Colonic mucosa (tissue), 4 donors: ENCODE data around the gene SAE1. TPM values are rescaled to one million over a fixed set of nuclear protein-coding genes. Genes with fewer than 3 reads are reported as not detected.
A peak's percentile ranks its signal among the peaks of the same experiment; 100 is the strongest.

ENCODE experiments used
- DNase-seq: peaks from one replicate; pipeline ENCODE4 v3.0.0-alpha.2; 2020
- H3K27ac ChIP-seq: fragments of 200-600 bp; one replicate; pipeline ENCODE4 v1.8.0; 2021
- H3K27me3 ChIP-seq: fragments of 200-600 bp; one replicate; pipeline ENCODE4 v1.8.0; 2021
- H3K36me3 ChIP-seq: fragments of 200-600 bp; one replicate; pipeline ENCODE4 v1.8.0; 2021
- H3K4me1 ChIP-seq: fragments of 200-600 bp; one replicate; pipeline ENCODE4 v1.8.0; 2021; ENCODE audit warnings: mild to moderate bottlenecking
- H3K4me3 ChIP-seq: fragments of 200-600 bp; one replicate; pipeline ENCODE4 v1.8.0; 2021
- H3K9ac ChIP-seq, 2 donors: one replicate each; pipeline ENCODE4 v1.7.0; 2013; ENCODE audit warnings: control low read depth in 2 of 2, low read depth in 2 of 2, low read length in 2 of 2
- H3K9me3 ChIP-seq: fragments of 200-600 bp; one replicate; pipeline ENCODE4 v1.8.0; 2021
- CTCF ChIP-seq: fragments of 200-600 bp; IDR thresholded peaks from one replicate; pipeline ENCODE4 v1.8.0; 2022; ENCODE audit warnings: antibody characterized with exemption, mild to moderate bottlenecking
- intact Hi-C: fragments of 100-400 bp; cut with DNase I; formaldehyde crosslinking; loops from one replicate; pipeline ENCODE4 v1.14.1; 2022
- total RNA-seq, 2 donors: library from RNA; stranded (reverse); fragmentation: NEBNext Ultra II Directional in 1 of 2; extraction: Animal tissue kit (Norgen Biotek cat#: 25700) in 1 of 2; gene quantifications; one replicate each; pipeline ENCODE4 v1.2.1, GENCODE V29; 2021
- donor health status: healthy.
- donor health status: DM: no; HTN: no; CAD: no.
- donor health status: DM: no; HTN: no; CAD: no.

The SAE1 gene
- total RNA-seq, 2 donors from 2014 or later = 64.5 to 92.0 TPM

- intact Hi-C loops = loop anchor here (5.0 kb wide), 1 partner anchor 94 kb away; no protein-coding TSS in a partner anchor
- Histone ChIP-seq H3K9ac (peak overlapping the region in 1 of 2 donors; percentile 38), H3K4me3 (no peak overlapping the region), H3K27ac (no peak overlapping the region), H3K36me3 (no peaks in the 10 kb centered on the region), H3K27me3 (peaks cover 19% of the 10 kb centered on the region), H3K9me3 (no peaks in the 10 kb centered on the region), H3K4me1 (peaks cover 5% of the 10 kb centered on the region)
- DNase-seq = peak; percentile 83
- no peak for TF ChIP-seq CTCF
Observed at GRCh38 chr19:47240996-47241918, 110.6 kb downstream of the SAE1 start.

GRCh38 chr19:47241919-47242577 lies 111.4 kb downstream of the SAE1 start:
- no peak overlapping the region for H3K9ac ChIP-seq
- intact Hi-C loops = loop anchor here (5.0 kb wide), 1 partner anchor 95 kb away; no protein-coding TSS in a partner anchor
- no peak overlapping the region for H3K27ac ChIP-seq
- peaks cover 19% of the 10 kb centered on the region for H3K27me3 ChIP-seq
- no peak overlapping the region for H3K4me3 ChIP-seq
- H3K36me3 ChIP-seq = no peaks in the 10 kb centered on the region
- H3K4me1 ChIP-seq = peaks cover 5% of the 10 kb centered on the region
- no peak for TF ChIP-seq CTCF
- no peaks in the 10 kb centered on the region for H3K9me3 ChIP-seq
- DNase-seq = no peak

- peaks cover 5% of the 10 kb centered on the region for H3K4me1 ChIP-seq
- no peak for TF ChIP-seq CTCF
- DNase-seq = no peak
- H3K36me3 ChIP-seq = no peaks in the 10 kb centered on the region
- peak overlapping the region; percentile 5 for H3K4me3 ChIP-seq
- H3K9me3 ChIP-seq = no peaks in the 10 kb centered on the region
- peaks cover 19% of the 10 kb centered on the region for H3K27me3 ChIP-seq
- peak overlapping the region in 1 of 2 donors; percentile 78 for H3K9ac ChIP-seq
- no peak overlapping the region for H3K27ac ChIP-seq
- intact Hi-C loops = loop anchor here (5.0 kb wide), 1 partner anchor 96 kb away; no protein-coding TSS in a partner anchor
Observed at GRCh38 chr19:47243364-47243775, 112.7 kb downstream of the SAE1 start.

- H3K4me1 ChIP-seq = peaks cover 5% of the 10 kb centered on the region
- H3K27ac ChIP-seq = peak overlapping the region; percentile 29
- H3K9me3 ChIP-seq = no peaks in the 10 kb centered on the region
- peak; percentile 96 for TF ChIP-seq CTCF
- H3K4me3 ChIP-seq = peak overlapping the region; percentile 12
- intact Hi-C loops = loop anchor here (1.0 to 5.0 kb wide), 2 partner anchors 34 to 97 kb away; no protein-coding TSS in a partner anchor
- DNase-seq = peak; percentile 90
- no peaks in the 10 kb centered on the region for H3K36me3 ChIP-seq
- H3K27me3 ChIP-seq = peaks cover 18% of the 10 kb centered on the region
- peak overlapping the region; percentile 57 to 78 for H3K9ac ChIP-seq
Observed at GRCh38 chr19:47243776-47244547, 113.3 kb downstream of the SAE1 start.
